Sigmoid colon (tissue), 7 donors: ENCODE results near the gene THAP4. TPM values are rescaled to one million over a fixed set of nuclear protein-coding genes. Genes with fewer than 3 reads are reported as not detected.
A peak's percentile ranks its signal among the peaks of the same experiment; 100 is the strongest.
"Not testable (repeated sequence)": the region's sequence is repeated elsewhere in the genome, so short reads cannot be mapped to it uniquely, and the experiment has no call there.

ENCODE experiments used
- DNase-seq: peaks from one replicate; pipeline ENCODE4 v3.0.0-alpha.2; 2019
- H3K27ac ChIP-seq, 4 donors: fragments of 200-600 bp; sonication (generic); one replicate each; pipeline ENCODE4 v1.5.1; 2016 to 2019; ENCODE audit warnings: mild to moderate bottlenecking in 1 of 4
- H3K27me3 ChIP-seq, 3 donors: fragments of 200-600 bp; sonication (generic); one replicate each; pipeline ENCODE4 v1.5.1; 2019; ENCODE audit warnings: mild to moderate bottlenecking in 1 of 3
- H3K36me3 ChIP-seq, 4 donors: fragments of 200-600 bp; sonication (generic); one replicate each; pipeline ENCODE4 v1.5.1; 2016 to 2019
- H3K4me1 ChIP-seq, 4 donors: fragments of 200-600 bp; sonication (generic); one replicate each; pipeline ENCODE4 v1.5.1; 2017 to 2019
- H3K4me3 ChIP-seq, 4 donors: fragments of 200-600 bp; sonication (generic); one replicate each; pipeline ENCODE4 v1.5.1; 2017 to 2019; ENCODE audit warnings: mild to moderate bottlenecking in 2 of 4, moderate library complexity in 1 of 4
- H3K9me3 ChIP-seq, 4 donors: fragments of 200-600 bp in 3 of 4; sonication (generic) in 3 of 4; one replicate each; pipeline versions ENCODE4 v1.5.1 to v1.6.1; 2013 to 2019
- EP300 ChIP-seq, 4 donors: sonication (generic); formaldehyde crosslinking; IDR thresholded peaks; one replicate each; pipeline ENCODE4 v1.6.1; 2017; ENCODE audit warnings: antibody characterized with exemption in 4 of 4
- POLR2A ChIP-seq, 2 donors: fragments of 450-650 bp; IDR thresholded peaks; one replicate each; pipeline ENCODE4 v1.6.1; 2016; ENCODE audit warnings: antibody characterized with exemption in 2 of 2, mild to moderate bottlenecking in 2 of 2, moderate library complexity in 2 of 2
- POLR2AphosphoS5 ChIP-seq, 4 donors: sonication (generic); formaldehyde crosslinking; IDR thresholded peaks; one replicate each; pipeline ENCODE4 v1.6.1; 2017; ENCODE audit warnings: antibody characterized with exemption in 4 of 4
- WGBS, 2 donors: extraction: QIAGEN DNeasy Blood & Tissue Kit; methylation state at CpG; one replicate each; pipeline ENCODE4 v1.1.7; 2013; 5-methylcytosine and 5-hydroxymethylcytosine counted together
- intact Hi-C: fragments of 100-400 bp; cut with DNase I; formaldehyde crosslinking; loops from one replicate; pipeline ENCODE4 v1.15.1; 2023
- polyA plus RNA-seq, 3 donors: library from polyadenylated mRNA; stranded (reverse); fragments of 200-250 nt; gene quantifications; one replicate each; pipeline ENCODE4 v1.2.3, GENCODE V29; 2013
- total RNA-seq, 4 donors: library from RNA; depleted of rRNA; stranded (reverse); fragments of >200 nt; gene quantifications; one replicate each; pipeline ENCODE4 v1.1.0, GENCODE V29; 2016
- TF ChIP-seq, protein P1 (sequence below), 4 experiments: fragments of 450-650 bp in 3 of 4; fragments of 200-600 bp in 1 of 4; IDR thresholded peaks; one replicate each; pipeline ENCODE4 v1.5.1; 2016 to 2019; ENCODE audit warnings: antibody characterized with exemption in 4 of 4, mild to moderate bottlenecking in 3 of 4, moderate library complexity in 2 of 4
- donor health status: healthy with polysubstance abuse.
- donor health status: Bipolar disorder and iron deficiency.
- donor health status: healthy.

Gene THAP4
- total and polyA plus RNA-seq, 7 donors, result 28.9 to 112 (median 44.7) TPM

DNA sequence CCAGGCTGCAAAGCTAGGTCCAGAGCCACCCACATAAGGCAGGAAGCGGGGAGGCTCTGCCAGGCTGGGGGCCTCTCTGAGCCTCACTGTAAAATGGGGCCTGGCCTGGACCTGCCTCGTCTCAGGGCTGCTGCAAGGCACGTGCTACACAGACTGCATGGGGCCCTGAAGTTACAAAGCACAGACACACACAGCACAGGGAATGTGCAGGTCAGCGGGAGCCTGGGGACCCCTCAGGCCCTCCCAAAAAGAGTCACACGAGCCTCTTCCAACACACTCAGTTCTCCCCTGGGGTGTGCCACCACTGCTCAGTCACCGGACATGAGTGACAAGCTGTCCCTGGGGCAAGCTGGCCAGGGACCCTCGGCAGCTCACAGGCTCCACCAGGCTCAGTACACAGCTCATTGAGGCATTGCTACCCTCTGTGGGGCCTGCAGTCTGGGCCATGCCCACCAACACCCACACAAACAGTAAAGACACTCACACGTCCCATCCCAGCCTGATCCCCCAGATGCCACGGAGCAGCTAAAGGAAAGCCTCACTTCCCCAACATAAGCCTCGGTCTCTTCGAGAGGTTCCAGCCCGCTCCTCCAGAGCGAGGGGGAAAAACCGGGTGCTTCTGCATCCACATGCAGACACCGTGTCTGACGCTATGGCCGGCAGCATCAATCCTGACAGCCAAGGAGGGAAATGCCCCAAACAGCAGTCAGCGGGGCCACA, 44.7 kb downstream of the THAP4 start:
- Histone ChIP-seq H3K4me3 (no peak overlapping the region), H3K4me1 (no peaks in the 10 kb centered on the region), H3K9me3 (peaks cover 0 to 5% (median 1%) of the 10 kb centered on the region in 4 donors), H3K27ac (no peak overlapping the region), H3K36me3 (peaks cover 0 to 64% (median 19%) of the 10 kb centered on the region in 4 donors), H3K27me3 (no peaks in the 10 kb centered on the region)
- TF ChIP-seq, protein P1, sequence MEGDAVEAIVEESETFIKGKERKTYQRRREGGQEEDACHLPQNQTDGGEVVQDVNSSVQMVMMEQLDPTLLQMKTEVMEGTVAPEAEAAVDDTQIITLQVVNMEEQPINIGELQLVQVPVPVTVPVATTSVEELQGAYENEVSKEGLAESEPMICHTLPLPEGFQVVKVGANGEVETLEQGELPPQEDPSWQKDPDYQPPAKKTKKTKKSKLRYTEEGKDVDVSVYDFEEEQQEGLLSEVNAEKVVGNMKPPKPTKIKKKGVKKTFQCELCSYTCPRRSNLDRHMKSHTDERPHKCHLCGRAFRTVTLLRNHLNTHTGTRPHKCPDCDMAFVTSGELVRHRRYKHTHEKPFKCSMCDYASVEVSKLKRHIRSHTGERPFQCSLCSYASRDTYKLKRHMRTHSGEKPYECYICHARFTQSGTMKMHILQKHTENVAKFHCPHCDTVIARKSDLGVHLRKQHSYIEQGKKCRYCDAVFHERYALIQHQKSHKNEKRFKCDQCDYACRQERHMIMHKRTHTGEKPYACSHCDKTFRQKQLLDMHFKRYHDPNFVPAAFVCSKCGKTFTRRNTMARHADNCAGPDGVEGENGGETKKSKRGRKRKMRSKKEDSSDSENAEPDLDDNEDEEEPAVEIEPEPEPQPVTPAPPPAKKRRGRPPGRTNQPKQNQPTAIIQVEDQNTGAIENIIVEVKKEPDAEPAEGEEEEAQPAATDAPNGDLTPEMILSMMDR (IDR thresholded peaks at IDR 0.05), result no peak
- TF ChIP-seq POLR2AphosphoS5 (IDR thresholded peaks at IDR 0.05), result no peak
- no peak for TF ChIP-seq EP300 (IDR thresholded peaks at IDR 0.05)
- no peak for TF ChIP-seq POLR2A (IDR thresholded peaks at IDR 0.05)
- DNase-seq, result peak; percentile 42
- 94% methylated on average over 18 of the region's 18 CpGs for WGBS, 2 donors
- intact Hi-C loops, result no loop called here

DNA sequence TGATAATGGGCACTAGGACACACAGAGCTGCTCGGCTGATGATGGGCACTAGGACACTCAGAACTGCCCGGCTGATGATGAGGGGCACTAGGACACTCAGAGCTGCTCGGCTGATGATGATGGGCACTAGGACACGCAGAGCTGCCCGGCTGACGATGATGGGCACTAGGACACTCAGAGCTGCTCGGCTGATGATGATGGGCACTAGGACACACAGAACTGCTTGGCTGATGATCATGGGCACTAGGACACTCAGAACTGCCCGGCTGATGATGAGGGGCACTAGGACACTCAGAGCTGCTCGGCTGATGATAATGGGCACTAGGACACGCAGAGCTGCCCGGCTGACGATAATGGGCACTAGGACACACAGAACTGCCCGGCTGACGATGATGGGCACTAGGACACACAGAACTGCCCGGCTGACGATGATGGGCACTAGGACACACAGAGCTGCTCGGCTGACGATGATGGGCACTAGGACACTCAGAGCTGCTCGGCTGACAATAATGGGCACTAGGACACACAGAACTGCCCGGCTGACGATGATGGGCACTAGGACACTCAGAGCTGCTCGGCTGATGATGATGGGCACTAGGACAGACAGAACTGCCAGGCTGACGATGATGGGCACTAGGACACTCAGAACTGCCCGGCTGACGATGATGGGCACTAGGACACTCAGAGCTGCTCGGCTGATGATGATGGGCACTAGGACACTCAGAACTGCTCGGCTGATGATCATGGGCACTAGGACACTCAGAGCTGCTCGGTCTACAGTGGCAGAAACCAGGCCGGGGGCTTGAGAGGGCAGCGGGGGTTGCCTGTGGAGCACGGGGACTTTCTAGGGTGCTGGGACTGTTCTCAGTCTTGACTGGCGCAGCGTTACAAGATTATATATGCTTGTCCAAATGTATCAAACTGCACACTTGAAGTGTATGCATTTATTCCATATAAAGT, 46.2 kb downstream of the THAP4 start:
- DNase-seq, H3K4me3 ChIP-seq, H3K27me3 ChIP-seq, H3K27ac ChIP-seq, H3K4me1 ChIP-seq, intact Hi-C loops: not testable (repeated sequence)
- H3K9me3 ChIP-seq, result peaks cover 2 to 17% (median 13%) of the 10 kb centered on the region in 4 donors
- H3K36me3 ChIP-seq, result peaks cover 0 to 63% (median 23%) of the 10 kb centered on the region in 4 donors
- 90 to 92% methylated on average over 33 of the region's 33 CpGs for WGBS, 2 donors

DNA sequence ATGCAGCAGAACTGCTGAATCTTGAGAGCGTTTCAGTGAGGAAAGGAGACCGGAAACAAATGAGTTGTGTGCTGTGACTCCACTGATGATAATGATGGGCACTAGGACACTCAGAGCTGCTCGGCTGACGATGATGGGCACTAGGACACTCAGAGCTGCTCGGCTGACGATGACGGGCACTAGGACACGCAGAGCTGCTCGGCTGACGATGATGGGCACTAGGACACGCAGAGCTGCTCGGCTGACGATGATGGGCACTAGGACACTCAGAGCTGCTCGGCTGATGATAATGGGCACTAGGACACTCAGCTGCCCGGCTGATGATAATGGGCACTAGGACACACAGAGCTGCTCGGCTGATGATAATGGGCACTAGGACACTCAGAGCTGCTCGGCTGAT, 47.1 kb downstream of the THAP4 start:
- intact Hi-C loops, H3K27me3 ChIP-seq, DNase-seq, H3K27ac ChIP-seq, H3K4me3 ChIP-seq, H3K4me1 ChIP-seq: not testable (repeated sequence)
- Histone ChIP-seq H3K36me3 (peaks cover 0 to 62% (median 22%) of the 10 kb centered on the region in 4 donors), H3K9me3 (peaks cover 2 to 17% (median 13%) of the 10 kb centered on the region in 4 donors)
- 87 to 88% methylated on average over 17 of the region's 17 CpGs for WGBS, 2 donors

DNA sequence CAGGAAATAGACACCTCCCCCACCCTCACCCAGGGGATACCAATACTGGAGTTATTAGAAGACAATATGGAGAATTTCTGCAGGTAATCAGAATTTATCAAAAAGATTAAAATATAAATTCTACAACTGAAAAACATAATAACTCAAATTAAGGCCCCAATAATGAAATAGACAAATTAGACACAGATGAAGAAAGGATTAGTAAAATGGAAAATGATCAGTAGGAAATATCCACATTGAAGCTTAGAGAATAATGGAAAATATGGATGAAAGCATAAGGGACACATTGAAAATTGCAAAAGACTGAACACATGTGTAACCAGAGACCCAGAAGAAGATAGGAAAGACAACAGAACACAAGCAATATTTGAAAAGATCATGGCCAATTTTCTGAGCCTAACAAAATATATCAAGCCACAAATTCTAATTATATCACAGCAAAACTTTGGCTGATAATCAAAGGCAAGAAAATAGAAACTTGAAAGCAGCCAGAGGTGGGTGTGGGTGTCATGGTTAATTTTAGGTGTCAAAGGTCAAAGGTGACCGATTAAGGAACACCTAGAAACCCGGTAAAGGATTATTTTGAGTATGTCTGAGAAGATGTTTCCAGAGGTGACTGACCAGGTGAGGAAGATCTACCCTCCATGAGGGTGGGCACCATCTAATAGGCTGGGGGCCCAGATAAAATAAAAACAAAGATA, 50.2 kb downstream of the THAP4 start:
- H3K36me3 ChIP-seq, result peaks cover 13 to 63% (median 28%) of the 10 kb centered on the region in 4 donors
- peaks cover 2 to 17% (median 13%) of the 10 kb centered on the region in 4 donors for H3K9me3 ChIP-seq
- no peaks in the 10 kb centered on the region for H3K4me1 ChIP-seq
- intact Hi-C loops, result no loop called here
- WGBS, 2 donors, result 98% methylated on average over 2 of the region's 2 CpGs
- no peak for DNase-seq
- no peaks in the 10 kb centered on the region for H3K27me3 ChIP-seq
- TF ChIP-seq EP300 (IDR thresholded peaks at IDR 0.05) (no peak), POLR2A (IDR thresholded peaks at IDR 0.05) (no peak), POLR2AphosphoS5 (IDR thresholded peaks at IDR 0.05) (no peak)
- TF ChIP-seq, protein P1 (IDR thresholded peaks at IDR 0.05), result no peak
- no peak overlapping the region for H3K4me3 ChIP-seq
- H3K27ac ChIP-seq, result no peak overlapping the region

DNA sequence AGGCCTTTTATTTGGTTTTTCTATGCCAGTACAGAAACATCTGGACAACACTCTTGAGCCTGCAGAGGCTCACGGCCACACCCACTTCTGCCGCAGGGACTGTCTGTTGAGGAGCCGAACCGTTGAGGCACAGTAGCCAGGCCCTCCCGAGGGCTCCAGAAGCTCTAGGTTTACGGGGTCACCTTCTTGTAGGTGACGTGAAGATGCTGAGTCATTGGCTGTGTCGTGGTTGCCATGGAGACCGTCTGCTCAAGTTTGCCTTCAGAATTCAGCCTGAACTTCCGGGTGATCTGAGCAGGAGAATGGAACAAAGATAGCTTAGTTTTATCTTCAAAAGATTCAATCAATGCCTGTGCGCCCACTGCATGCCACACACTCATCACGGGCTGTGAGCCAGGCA, 52.5 kb downstream of the THAP4 start:
- Histone ChIP-seq H3K4me3 (no peak overlapping the region), H3K36me3 (peaks cover 13 to 63% (median 28%) of the 10 kb centered on the region in 4 donors), H3K27ac (no peak overlapping the region), H3K27me3 (no peaks in the 10 kb centered on the region), H3K4me1 (no peaks in the 10 kb centered on the region), H3K9me3 (peaks cover 2 to 17% (median 13%) of the 10 kb centered on the region in 4 donors)
- intact Hi-C loops, result no loop called here
- TF ChIP-seq POLR2A (IDR thresholded peaks at IDR 0.05) (no peak), EP300 (IDR thresholded peaks at IDR 0.05) (no peak), POLR2AphosphoS5 (IDR thresholded peaks at IDR 0.05) (no peak)
- TF ChIP-seq, protein P1 (IDR thresholded peaks at IDR 0.05), result no peak
- WGBS, 2 donors, result 89 to 92% methylated on average over 12 of the region's 12 CpGs
- DNase-seq, result no peak
